IMR-90 (cell line): Measurements from ENCODE around the gene FAXC. TPM values are rescaled to one million over a fixed set of nuclear protein-coding genes. Genes with fewer than 3 reads are reported as not detected.

Source experiments
- ATAC-seq: fragments of 200-7000 bp; cut with Tn5 transposase; 2 replicates; pipeline ENCODE4 v1.9.1; 2020; ENCODE audit warnings: low read depth, mild to moderate bottlenecking, moderate library complexity
- BruUV-seq: library from RNA; stranded (reverse); fragments of 400-500 nt; replicated peaks from 2 replicates; lab custom pipeline; 2021; lab: Mats Ljungman, UMichigan
- CTCF ChIA-PET: fragments of 300-600 bp; formaldehyde crosslinking; extraction: SDS; loops from one replicate; lab custom pipeline; 2021; ENCODE audit warnings: antibody characterized with exemption; lab: Yijun Ruan, JAX
- POLR2A ChIA-PET: fragments of 300-600 bp; sonication (Branson Sonifier 250); formaldehyde crosslinking; loops from one replicate; lab custom pipeline; 2022; ENCODE audit warnings: antibody characterized with exemption; ENCODE audit not compliant: unreplicated experiment; lab: Charles Lee
- DNase-seq: peaks from one replicate; pipeline ENCODE4 v3.0.0; 2013
- H2AFZ ChIP-seq: replicated peaks from 2 replicates; pipeline ENCODE3; 2013; ENCODE audit warnings: low read length, mild to moderate bottlenecking; ENCODE audit not compliant: poor library complexity
- H2AK5ac ChIP-seq: 2 replicates; pipeline ENCODE4 v1.6.1; 2013; ENCODE audit warnings: low read depth, low read length, inconsistent platforms
- H2AK9ac ChIP-seq: replicated peaks from 2 replicates; pipeline ENCODE3; 2013; ENCODE audit warnings: mild to moderate bottlenecking, low read depth, low read length, moderate library complexity; ENCODE audit not compliant: poor library complexity
- H2BK120ac ChIP-seq: 2 replicates; pipeline ENCODE4 v1.6.1; 2013; ENCODE audit warnings: low read depth, low read length, inconsistent platforms
- H2BK15ac ChIP-seq: 3 replicates; pipeline ENCODE4 v1.6.1; 2013; ENCODE audit warnings: low read depth, low read length, inconsistent platforms
- H2BK20ac ChIP-seq: 2 replicates; pipeline ENCODE4 v1.6.1; 2013; ENCODE audit warnings: low read depth, mild to moderate bottlenecking, inconsistent platforms, low read length, moderate library complexity
- H2BK5ac ChIP-seq: 2 replicates; pipeline ENCODE4 v1.6.1; 2013; ENCODE audit warnings: mild to moderate bottlenecking, low read depth, low read length, inconsistent platforms; ENCODE audit not compliant: poor library complexity, severe bottlenecking
- H3K14ac ChIP-seq: replicated peaks from 2 replicates; pipeline ENCODE4 v1.6.1; 2013; ENCODE audit warnings: low read depth, low read length, inconsistent platforms
- H3K18ac ChIP-seq: 2 replicates; pipeline ENCODE4 v1.6.1; 2013; ENCODE audit warnings: low read depth, low read length, control low read depth
- H3K23ac ChIP-seq: 2 replicates; pipeline ENCODE4 v1.6.1; 2013; ENCODE audit warnings: low read depth, low read length, inconsistent platforms
- H3K27ac ChIP-seq: 2 replicates; pipeline ENCODE4 v1.5.1; 2013; ENCODE audit warnings: mild to moderate bottlenecking, control low read depth, low read length; ENCODE audit not compliant: insufficient read depth
- H3K27me3 ChIP-seq: 2 replicates; pipeline ENCODE4 v1.6.1; 2013; ENCODE audit warnings: low read length; ENCODE audit not compliant: control insufficient read depth, insufficient read depth
- H3K36me3 ChIP-seq: 2 replicates; pipeline ENCODE4 v1.6.1; 2013; ENCODE audit warnings: low read length, mixed read lengths; ENCODE audit not compliant: control insufficient read depth, insufficient read depth
- H3K4ac ChIP-seq: 2 replicates; pipeline ENCODE4 v1.6.1; 2013; ENCODE audit warnings: low read depth, low read length, inconsistent platforms
- H3K4me1 ChIP-seq: 2 replicates; pipeline ENCODE4 v1.6.1; 2013; ENCODE audit warnings: low read length, mixed read lengths; ENCODE audit not compliant: control insufficient read depth, insufficient read depth
- H3K4me2 ChIP-seq: 2 replicates; pipeline ENCODE4 v1.6.1; 2013; ENCODE audit warnings: low read depth, mild to moderate bottlenecking, control low read depth, low read length, moderate library complexity
- H3K4me3 ChIP-seq: 2 replicates; pipeline ENCODE4 v1.5.1; 2013; ENCODE audit warnings: low read depth, mild to moderate bottlenecking, control low read depth, low read length, moderate library complexity; ENCODE audit not compliant: insufficient read depth
- H3K56ac ChIP-seq: 2 replicates; pipeline ENCODE4 v1.6.1; 2013; ENCODE audit warnings: low read length, inconsistent platforms; ENCODE audit not compliant: insufficient read depth; ENCODE audit errors: extremely low read depth
- H3K79me1 ChIP-seq, 2 experiments: 2 replicates each; pipeline ENCODE4 v1.6.1; 2013; ENCODE audit warnings: low read length in 2 of 2, inconsistent platforms in 1 of 2, low read depth in 1 of 2
- H3K9ac ChIP-seq: 2 replicates; pipeline ENCODE4 v1.6.1; 2013; ENCODE audit warnings: low read depth, low read length, control low read depth
- H3K9me1 ChIP-seq: 2 replicates; pipeline ENCODE4 v1.6.1; 2013; ENCODE audit warnings: low read length, inconsistent platforms; ENCODE audit not compliant: insufficient read depth
- H3K9me3 ChIP-seq: 2 replicates; pipeline ENCODE4 v1.6.1; 2013; ENCODE audit warnings: low read length; ENCODE audit not compliant: control insufficient read depth, insufficient read depth
- H4K20me1 ChIP-seq: 2 replicates; pipeline ENCODE4 v1.6.1; 2013; ENCODE audit warnings: low read length, inconsistent platforms; ENCODE audit not compliant: insufficient read depth
- H4K5ac ChIP-seq: 2 replicates; pipeline ENCODE4 v1.6.1; 2013; ENCODE audit warnings: mild to moderate bottlenecking, low read depth, low read length, control low read depth
- H4K8ac ChIP-seq, 2 experiments: 2 replicates each; pipeline ENCODE4 v1.6.1; 2013; ENCODE audit warnings: low read depth in 2 of 2, low read length in 2 of 2, control low read depth in 1 of 2, inconsistent platforms in 1 of 2
- H4K91ac ChIP-seq: 2 replicates; pipeline ENCODE4 v1.6.1; 2013; ENCODE audit warnings: low read depth, low read length, inconsistent platforms; ENCODE audit not compliant: insufficient read depth
- MAFK ChIP-seq: IDR thresholded peaks from 2 replicates; pipeline ENCODE4 v1.6.1; 2012; ENCODE audit warnings: low read depth, low read length, improper control_type of control experiment
- NFE2L2 ChIP-seq: fragments of 150-350 bp; IDR thresholded peaks from 2 replicates; pipeline ENCODE4 v1.6.1; 2016; ENCODE audit warnings: low read depth, mild to moderate bottlenecking, low read length
- POLR2A ChIP-seq: IDR thresholded peaks from 2 replicates; pipeline ENCODE4 v1.6.1; 2012; ENCODE audit warnings: mild to moderate bottlenecking, low read depth, low read length
- RAD21 ChIP-seq: IDR thresholded peaks from 2 replicates; pipeline ENCODE4 v1.6.1; 2012; ENCODE audit warnings: low read length, improper control_type of control experiment
- RCOR1 ChIP-seq: IDR thresholded peaks from 2 replicates; pipeline ENCODE4 v1.6.1; 2012; ENCODE audit warnings: mild to moderate bottlenecking, low read length, improper control_type of control experiment; ENCODE audit not compliant: insufficient replicate concordance
- RFX5 ChIP-seq: IDR thresholded peaks from 2 replicates; pipeline ENCODE4 v1.8.0; 2012; ENCODE audit warnings: low read depth, mild to moderate bottlenecking, low read length, moderate library complexity
- SMC3 ChIP-seq: fragments of 150-350 bp; IDR thresholded peaks from 2 replicates; pipeline ENCODE4 v1.6.1; 2016; ENCODE audit warnings: low read depth, mild to moderate bottlenecking, antibody characterized with exemption, low read length, moderate library complexity
- WGBS, 2 experiments: methylation state at CpG; one replicate each; pipeline versions ENCODE4 v1.1.5 to v1.1.7; 2013; ENCODE audit warnings: missing lambda C conversion rate in 2 of 2; ENCODE audit not compliant: insufficient read length in 1 of 2; ENCODE audit errors: extremely low coverage in 2 of 2; 5-methylcytosine and 5-hydroxymethylcytosine counted together
- dilution Hi-C: fragments of 300-500 bp; cut with HindIII; formaldehyde crosslinking; loops from one replicate; pipeline ENCODE4 v1.14.3; 2018; ENCODE audit warnings: low sequenced_read_pairs; ENCODE audit not compliant: unreplicated experiment
- in situ Hi-C: fragments of 300-500 bp; cut with MboI; formaldehyde crosslinking; loops from 3 replicates; pipeline ENCODE4 v1.14.3; 2019; ENCODE audit warnings: low sequenced_read_pairs, inconsistent platforms, mixed read lengths
- intact Hi-C: fragments of 100-400 bp; cut with micrococcal nuclease; formaldehyde crosslinking; loops from 2 replicates; pipeline ENCODE4 v1.10.0; 2022
- polyA plus RNA-seq, 3 experiments: library from polyadenylated mRNA; depleted of rRNA; stranded (reverse); fragments of >200 nt; gene quantifications; 2 replicates each; pipeline ENCODE4 v1.2.3, GENCODE V29; 2012; ENCODE audit warnings: low replicate concordance in 1 of 3
- total RNA-seq: library from RNA; depleted of rRNA; stranded (reverse); fragments of >200 nt; gene quantifications from 2 replicates; pipeline ENCODE4 v1.2.3, GENCODE V29; 2012
- TF ChIP-seq, protein P1 (sequence below): fragments of 150-350 bp; IDR thresholded peaks from 2 replicates; pipeline ENCODE4 v1.6.1; 2016; ENCODE audit warnings: low read depth, mild to moderate bottlenecking, low read length, moderate library complexity, borderline replicate concordance

Gene FAXC
- total and polyA plus RNA-seq, 2 of the 4 experiments (the other 2 are of a cell fraction) = 1.1 to 2.7 TPM

DNA sequence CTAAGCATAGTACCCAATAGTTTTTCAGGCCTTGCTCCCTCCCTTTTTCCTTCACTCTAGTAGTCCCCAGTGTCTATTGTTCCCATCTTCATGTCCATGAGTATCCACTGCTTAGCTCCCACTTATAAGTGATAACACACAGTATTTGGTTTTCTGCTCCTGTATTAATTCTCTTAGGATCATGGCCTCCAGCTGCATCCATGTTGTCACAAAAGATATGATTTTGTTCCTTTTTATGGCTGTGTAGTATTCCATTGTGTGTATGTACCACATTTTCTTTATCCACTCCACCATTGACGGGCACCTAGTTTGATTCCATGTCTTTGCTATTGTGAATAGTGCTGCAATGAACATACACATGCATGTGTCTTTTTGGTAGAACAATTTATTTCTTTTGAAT is 102.9 kb downstream of the FAXC start:
- no peak overlapping the region for H2BK5ac ChIP-seq
- H2AFZ ChIP-seq = no peak overlapping the region
- H3K9me1 ChIP-seq = no peaks in the 10 kb centered on the region
- no peak overlapping the region for H4K91ac ChIP-seq
- no peak overlapping the region for H4K8ac ChIP-seq
- no peak overlapping the region for H2AK5ac ChIP-seq
- in situ Hi-C loops (no loop called here), dilution Hi-C loops (no loop called here), intact Hi-C loops (no loop called here)
- H2BK20ac ChIP-seq = no peak overlapping the region
- no peak overlapping the region for H4K5ac ChIP-seq
- ChIA-PET POLR2A (no interaction called here), CTCF (no interaction called here)
- no peak overlapping the region for H3K9ac ChIP-seq
- no peak overlapping the region for H3K4me3 ChIP-seq
- DNase-seq (no peak), ATAC-seq (no peak)
- TF ChIP-seq, protein P1, sequence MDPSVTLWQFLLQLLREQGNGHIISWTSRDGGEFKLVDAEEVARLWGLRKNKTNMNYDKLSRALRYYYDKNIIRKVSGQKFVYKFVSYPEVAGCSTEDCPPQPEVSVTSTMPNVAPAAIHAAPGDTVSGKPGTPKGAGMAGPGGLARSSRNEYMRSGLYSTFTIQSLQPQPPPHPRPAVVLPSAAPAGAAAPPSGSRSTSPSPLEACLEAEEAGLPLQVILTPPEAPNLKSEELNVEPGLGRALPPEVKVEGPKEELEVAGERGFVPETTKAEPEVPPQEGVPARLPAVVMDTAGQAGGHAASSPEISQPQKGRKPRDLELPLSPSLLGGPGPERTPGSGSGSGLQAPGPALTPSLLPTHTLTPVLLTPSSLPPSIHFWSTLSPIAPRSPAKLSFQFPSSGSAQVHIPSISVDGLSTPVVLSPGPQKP = no peak
- no peak for TF ChIP-seq POLR2A
- TF ChIP-seq RCOR1 = no peak
- no peak for TF ChIP-seq MAFK
- TF ChIP-seq RFX5 = no peak
- TF ChIP-seq NFE2L2 = no peak
- TF ChIP-seq SMC3 = no peak
- no peak for TF ChIP-seq RAD21
- no peak overlapping the region for H3K23ac ChIP-seq
- no peak overlapping the region for H3K18ac ChIP-seq
- H3K56ac ChIP-seq = no peak overlapping the region
- no peaks in the 10 kb centered on the region for H3K9me3 ChIP-seq
- no peak overlapping the region for H3K4ac ChIP-seq
- WGBS, 2 experiments = no CpG with 5 or more reads among the region's 1 CpG
- H2BK15ac ChIP-seq = no peak overlapping the region
- H3K27me3 ChIP-seq = no peaks in the 10 kb centered on the region
- H3K4me2 ChIP-seq = no peak overlapping the region
- no peak overlapping the region for H2AK9ac ChIP-seq
- no TSS peak for BruUV-seq
- no peak overlapping the region for H3K14ac ChIP-seq
- no peaks in the 10 kb centered on the region for H4K20me1 ChIP-seq
- no peaks in the 10 kb centered on the region for H3K36me3 ChIP-seq
- no peak overlapping the region for H3K27ac ChIP-seq
- H3K79me1 ChIP-seq = no peaks in the 10 kb centered on the region
- no peaks in the 10 kb centered on the region for H3K4me1 ChIP-seq
- no peak overlapping the region for H2BK120ac ChIP-seq
